NB4 (cell line): ENCODE data around the gene KLHL26.

ENCODE experiments used
- DNase-seq: peaks from one replicate; pipeline ENCODE4 v3.0.0; 2010; ENCODE audit warnings: low read depth
- H3K4me3 ChIP-seq: one replicate; pipeline ENCODE4 v1.5.1; 2011; ENCODE audit warnings: mild to moderate bottlenecking, low read depth, low read length, moderate library complexity
- MAX ChIP-seq: IDR thresholded peaks from 2 replicates; pipeline ENCODE4 v1.6.1; 2011; ENCODE audit warnings: low read depth, low read length
- MYC ChIP-seq: IDR thresholded peaks from 2 replicates; pipeline ENCODE4 v1.6.1; 2011; ENCODE audit warnings: low read depth, low read length
- POLR2A ChIP-seq: IDR thresholded peaks from 2 replicates; pipeline ENCODE4 v1.6.1; 2011; ENCODE audit warnings: mild to moderate bottlenecking; ENCODE audit not compliant: insufficient read length; ENCODE audit errors: extremely low read depth
- TF ChIP-seq, protein P1 (sequence below): IDR thresholded peaks from one replicate; pipeline ENCODE4 v1.5.1; 2012; ENCODE audit warnings: low read depth, low read length

KLHL26 gene

GRCh38 chr19:18606281-18607225 is 30.3 kb upstream of the KLHL26 start, which contains the start of gene CRLF1:
Gene CRLF1, minus strand, starts transcription at chr19:18606799. Its CDS starts 143 bp downstream, at chr19:18606656.
- no peak for TF ChIP-seq MAX
- TF ChIP-seq MYC: no peak
- no peak for TF ChIP-seq POLR2A
- TF ChIP-seq, protein P1, sequence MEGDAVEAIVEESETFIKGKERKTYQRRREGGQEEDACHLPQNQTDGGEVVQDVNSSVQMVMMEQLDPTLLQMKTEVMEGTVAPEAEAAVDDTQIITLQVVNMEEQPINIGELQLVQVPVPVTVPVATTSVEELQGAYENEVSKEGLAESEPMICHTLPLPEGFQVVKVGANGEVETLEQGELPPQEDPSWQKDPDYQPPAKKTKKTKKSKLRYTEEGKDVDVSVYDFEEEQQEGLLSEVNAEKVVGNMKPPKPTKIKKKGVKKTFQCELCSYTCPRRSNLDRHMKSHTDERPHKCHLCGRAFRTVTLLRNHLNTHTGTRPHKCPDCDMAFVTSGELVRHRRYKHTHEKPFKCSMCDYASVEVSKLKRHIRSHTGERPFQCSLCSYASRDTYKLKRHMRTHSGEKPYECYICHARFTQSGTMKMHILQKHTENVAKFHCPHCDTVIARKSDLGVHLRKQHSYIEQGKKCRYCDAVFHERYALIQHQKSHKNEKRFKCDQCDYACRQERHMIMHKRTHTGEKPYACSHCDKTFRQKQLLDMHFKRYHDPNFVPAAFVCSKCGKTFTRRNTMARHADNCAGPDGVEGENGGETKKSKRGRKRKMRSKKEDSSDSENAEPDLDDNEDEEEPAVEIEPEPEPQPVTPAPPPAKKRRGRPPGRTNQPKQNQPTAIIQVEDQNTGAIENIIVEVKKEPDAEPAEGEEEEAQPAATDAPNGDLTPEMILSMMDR: no peak
- H3K4me3 ChIP-seq: no peak within 1 kb of the TSS
- DNase-seq: no peak

DNA sequence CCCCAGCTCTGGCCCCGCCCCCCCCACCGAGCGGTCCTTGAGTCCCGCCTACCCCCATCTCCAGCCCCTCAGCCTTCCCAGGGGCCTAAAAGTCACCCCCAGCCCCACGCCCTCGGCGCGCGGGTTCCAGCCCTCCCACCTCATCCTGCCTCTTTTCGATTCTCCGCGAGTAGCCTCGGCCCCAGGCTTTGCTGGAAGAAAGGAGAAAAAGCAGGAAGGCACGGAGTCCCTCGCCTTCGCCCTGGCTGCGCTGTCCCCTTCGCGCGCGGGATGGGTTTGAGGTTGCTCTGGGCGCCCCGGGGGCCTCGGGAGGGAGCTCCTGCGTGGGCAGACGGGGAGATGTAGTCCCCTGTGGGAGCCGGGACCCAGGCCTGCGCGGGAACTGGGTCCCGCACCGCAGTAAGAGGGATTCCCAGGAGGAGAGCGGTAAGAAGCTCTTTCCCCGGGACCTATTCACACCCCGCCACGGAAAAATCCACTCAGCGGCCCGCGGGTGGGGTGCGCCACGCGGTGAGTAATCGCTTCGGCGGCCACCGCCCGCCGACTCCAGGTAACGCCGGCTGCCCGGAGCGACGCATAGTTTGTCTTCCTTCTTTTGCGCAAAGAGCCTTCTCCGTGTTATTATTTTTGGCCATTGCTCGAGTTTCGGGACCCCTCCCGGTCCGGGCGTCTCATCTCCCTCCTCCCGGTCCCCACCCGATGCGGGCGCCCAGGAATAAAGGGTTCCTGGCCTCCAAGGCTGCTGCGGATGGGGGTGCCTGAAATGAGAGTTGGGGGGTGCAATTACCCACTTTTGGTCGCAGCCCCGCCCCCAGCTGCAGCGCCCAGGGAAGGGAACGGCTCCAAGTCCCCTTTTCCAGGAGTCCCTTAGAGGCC is 29.4 kb upstream of the KLHL26 start:
- TF ChIP-seq POLR2A: no peak
- TF ChIP-seq MYC: no peak
- TF ChIP-seq, protein P1: no peak
- no peak for TF ChIP-seq MAX
- no peak for DNase-seq
- no peak overlapping the region for H3K4me3 ChIP-seq

DNA sequence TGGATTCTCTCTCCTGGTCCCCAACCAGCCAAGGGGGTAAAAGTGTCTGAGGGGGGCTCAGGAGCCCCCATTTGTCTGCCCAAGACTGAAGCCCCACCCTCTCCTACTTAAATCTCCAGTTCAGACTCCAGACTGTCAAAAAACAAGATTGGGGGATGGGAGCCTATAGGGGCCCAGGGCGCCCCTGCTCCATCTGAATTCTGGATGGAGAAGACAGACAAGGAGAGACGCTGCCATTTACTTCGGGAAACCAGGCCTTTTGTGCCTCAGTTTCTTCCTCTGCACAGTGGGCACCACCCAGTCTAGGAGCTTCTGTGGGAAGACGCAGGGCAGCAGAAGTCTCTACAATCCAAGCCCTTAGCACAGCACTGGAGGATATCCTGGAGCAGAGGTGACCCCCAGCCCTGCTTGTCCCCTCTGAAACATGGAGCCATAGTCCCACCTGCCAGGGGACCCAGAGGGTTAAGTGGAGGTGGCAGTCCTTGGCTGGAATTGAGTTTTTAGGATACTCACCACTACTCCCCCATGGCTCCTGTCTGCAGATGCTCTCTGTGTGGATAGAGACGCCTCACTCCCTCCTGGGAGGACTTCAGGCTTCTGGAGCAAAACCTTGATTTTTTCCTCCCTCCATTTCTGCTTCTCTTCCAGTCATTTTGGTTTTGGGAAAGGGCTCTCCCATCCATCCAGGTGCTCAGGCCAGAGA is 28.6 kb upstream of the KLHL26 start:
- no peak for DNase-seq
- H3K4me3 ChIP-seq: no peak overlapping the region
- no peak for TF ChIP-seq MAX
- no peak for TF ChIP-seq MYC
- no peak for TF ChIP-seq POLR2A

DNA sequence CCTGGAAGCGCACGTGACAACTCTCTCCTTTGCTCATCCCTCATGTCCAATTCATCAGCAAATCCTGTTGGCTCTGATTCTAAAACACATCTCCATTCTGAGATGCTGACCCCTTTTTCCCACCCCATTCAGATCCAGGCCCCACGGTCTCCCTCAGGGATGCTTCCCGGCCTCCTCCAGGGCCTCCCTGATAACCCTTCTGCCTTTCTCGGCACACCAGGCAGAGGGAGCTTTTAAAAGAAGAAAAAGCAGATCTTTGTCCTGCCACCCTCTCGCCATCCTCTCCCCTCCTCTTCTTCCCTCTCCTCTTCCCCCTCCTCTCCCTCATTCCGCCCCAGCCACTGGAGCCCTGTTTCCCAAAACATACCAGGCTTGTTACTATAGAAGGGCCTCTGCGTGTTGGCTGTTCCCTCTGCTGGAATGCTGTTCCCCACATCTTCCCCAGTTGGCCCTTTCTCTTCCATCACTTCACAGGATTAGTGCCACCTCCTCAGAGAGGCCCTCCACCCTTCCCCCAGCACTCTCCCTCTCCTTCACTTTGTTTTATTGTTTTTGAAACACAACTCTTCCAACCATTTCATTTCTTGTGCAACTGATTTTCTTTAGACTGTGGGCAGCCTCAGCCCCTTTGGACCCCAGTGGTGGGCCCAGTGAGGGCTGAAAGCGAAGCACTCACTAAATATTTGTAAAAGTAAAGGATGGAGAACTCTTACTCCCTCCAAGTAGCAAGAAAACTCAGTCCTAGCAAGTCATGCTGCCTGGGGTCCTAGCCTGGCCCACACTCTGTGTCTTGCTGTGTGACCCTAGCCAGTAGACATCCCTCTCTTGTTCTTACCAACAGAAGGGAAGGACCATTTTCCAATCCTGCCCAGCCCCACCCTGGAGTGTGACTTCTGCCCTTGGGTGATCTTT is 27.8 kb upstream of the KLHL26 start:
- no peak for DNase-seq
- H3K4me3 ChIP-seq: no peak overlapping the region
- TF ChIP-seq POLR2A: no peak
- no peak for TF ChIP-seq MAX

GRCh38 chr19:18609717-18610051 is 27.1 kb upstream of the KLHL26 start:
- no peak overlapping the region for H3K4me3 ChIP-seq
- DNase-seq: no peak
- no peak for TF ChIP-seq MAX
- TF ChIP-seq, protein P1: no peak

- H3K4me3 ChIP-seq: no peak overlapping the region
- no peak for DNase-seq
- TF ChIP-seq, protein P1: no peak
- TF ChIP-seq POLR2A: no peak
- no peak for TF ChIP-seq MYC
- no peak for TF ChIP-seq MAX
Measured at GRCh38 chr19:18610245-18610555, 26.6 kb upstream of the KLHL26 start.
